Gastrocnemius medialis (tissue), 4 donors: ENCODE measurements around the gene MCOLN3.

Experiments used
- POLR2A ChIP-seq, 2 donors: fragments of 450-650 bp; IDR thresholded peaks; one replicate each; pipeline ENCODE4 v1.6.1; 2017; ENCODE audit warnings: antibody characterized with exemption in 2 of 2, mild to moderate bottlenecking in 2 of 2, moderate library complexity in 2 of 2
- TF ChIP-seq, protein P1 (sequence below), 5 experiments: fragments of 450-650 bp in 3 of 5; fragments of 200-600 bp in 2 of 5; sonication (generic) in 2 of 5; IDR thresholded peaks in 4 of 5; conservative IDR thresholded peaks in 1 of 5; 1 replicate in 4 of 5; 2 replicates in 1 of 5; pipeline ENCODE4 v1.5.1; 2016 to 2019; ENCODE audit warnings: antibody characterized with exemption in 5 of 5, mild to moderate bottlenecking in 3 of 5, moderate library complexity in 3 of 5

- TF ChIP-seq POLR2A (IDR thresholded peaks at IDR 0.05) = no peak
- TF ChIP-seq, protein P1, sequence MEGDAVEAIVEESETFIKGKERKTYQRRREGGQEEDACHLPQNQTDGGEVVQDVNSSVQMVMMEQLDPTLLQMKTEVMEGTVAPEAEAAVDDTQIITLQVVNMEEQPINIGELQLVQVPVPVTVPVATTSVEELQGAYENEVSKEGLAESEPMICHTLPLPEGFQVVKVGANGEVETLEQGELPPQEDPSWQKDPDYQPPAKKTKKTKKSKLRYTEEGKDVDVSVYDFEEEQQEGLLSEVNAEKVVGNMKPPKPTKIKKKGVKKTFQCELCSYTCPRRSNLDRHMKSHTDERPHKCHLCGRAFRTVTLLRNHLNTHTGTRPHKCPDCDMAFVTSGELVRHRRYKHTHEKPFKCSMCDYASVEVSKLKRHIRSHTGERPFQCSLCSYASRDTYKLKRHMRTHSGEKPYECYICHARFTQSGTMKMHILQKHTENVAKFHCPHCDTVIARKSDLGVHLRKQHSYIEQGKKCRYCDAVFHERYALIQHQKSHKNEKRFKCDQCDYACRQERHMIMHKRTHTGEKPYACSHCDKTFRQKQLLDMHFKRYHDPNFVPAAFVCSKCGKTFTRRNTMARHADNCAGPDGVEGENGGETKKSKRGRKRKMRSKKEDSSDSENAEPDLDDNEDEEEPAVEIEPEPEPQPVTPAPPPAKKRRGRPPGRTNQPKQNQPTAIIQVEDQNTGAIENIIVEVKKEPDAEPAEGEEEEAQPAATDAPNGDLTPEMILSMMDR (IDR thresholded peaks at IDR 0.05 in 4 of 5, conservative IDR thresholded peaks at IDR 0.05 in 1 of 5) = no peak
Measured at GRCh38 chr1:84997667-84998600, 50.4 kb downstream of the MCOLN3 start.
